H1 (cell line): ENCODE measurements around the gene GPR162. TPM values are rescaled to one million over a fixed set of nuclear protein-coding genes. Genes with fewer than 3 reads are reported as not detected.

Source experiments
- CTCF ChIA-PET: fragments of 300-600 bp; sonication (Branson Sonifier 250); formaldehyde crosslinking; loops from one replicate; lab custom pipeline; 2021; ENCODE audit not compliant: partially characterized antibody; lab: Charles Lee
- POLR2A ChIA-PET: fragments of 300-600 bp; sonication (Branson Sonifier 250); formaldehyde crosslinking; loops from one replicate; lab custom pipeline; 2021; ENCODE audit warnings: inconsistent platforms; ENCODE audit not compliant: partially characterized antibody; lab: Charles Lee
- DNase-seq, 2 experiments: peaks; one replicate each; pipeline versions ENCODE4 v3.0.0 to v3.0.0-alpha.2; 2010 to 2022; ENCODE audit warnings: low spot score in 2 of 2, low read depth in 1 of 2, mixed read lengths in 1 of 2
- FAIRE-seq: peaks from 2 replicates; lab custom pipeline; 2011; peaks lifted over from hg19 to GRCh38; lab: Jason Lieb, UNC
- H2AFZ ChIP-seq: 2 replicates; pipeline ENCODE4 v1.8.1; 2012; ENCODE audit warnings: low read length, inconsistent platforms
- H2AK5ac ChIP-seq: 2 replicates; pipeline ENCODE4 v1.6.1; 2013; ENCODE audit warnings: low read depth, low read length
- H2BK120ac ChIP-seq: replicated peaks from 2 replicates; pipeline ENCODE3; 2013; ENCODE audit warnings: low read depth, low read length, inconsistent platforms
- H2BK12ac ChIP-seq: 2 replicates; pipeline ENCODE4 v1.6.1; 2013; ENCODE audit warnings: low read depth, low read length
- H2BK15ac ChIP-seq: 2 replicates; pipeline ENCODE4 v1.6.1; 2013; ENCODE audit warnings: low read length
- H2BK20ac ChIP-seq: 2 replicates; pipeline ENCODE4 v1.6.1; 2013; ENCODE audit warnings: low read length
- H2BK5ac ChIP-seq: 2 replicates; pipeline ENCODE4 v1.6.1; 2013; ENCODE audit warnings: low read depth, low read length
- H3K14ac ChIP-seq: 2 replicates; pipeline ENCODE4 v1.6.1; 2013; ENCODE audit warnings: inconsistent platforms; ENCODE audit not compliant: insufficient read length
- H3K18ac ChIP-seq: 2 replicates; pipeline ENCODE4 v1.6.1; 2013; ENCODE audit warnings: low read length; ENCODE audit errors: extremely low read depth
- H3K23ac ChIP-seq: 2 replicates; pipeline ENCODE4 v1.6.1; 2013; ENCODE audit warnings: inconsistent platforms; ENCODE audit not compliant: insufficient read length
- H3K23me2 ChIP-seq: 2 replicates; pipeline ENCODE4 v1.6.1; 2013; ENCODE audit warnings: low read depth, low read length
- H3K27ac ChIP-seq: 2 replicates; pipeline ENCODE4 v1.6.1; 2011; ENCODE audit warnings: low read depth, low read length, inconsistent platforms
- H3K27me3 ChIP-seq, 4 experiments: replicated peaks in 1 of 4; 1 replicate in 1 of 4; 2 replicates in 3 of 4; pipeline versions ENCODE4 v1.6.1 to v1.8.1; 2011 to 2013; ENCODE audit warnings: low read length in 3 of 4, mild to moderate bottlenecking in 3 of 4, inconsistent platforms in 2 of 4, mixed read lengths in 2 of 4, moderate library complexity in 1 of 4; ENCODE audit not compliant: control insufficient read depth in 3 of 4, insufficient read depth in 3 of 4; ENCODE audit errors: extremely low read depth in 1 of 4
- H3K36me3 ChIP-seq, 4 experiments: 2 replicates each; pipeline versions ENCODE4 v1.6.1 to v1.8.1; 2011 to 2013; ENCODE audit warnings: mild to moderate bottlenecking in 4 of 4, low read length in 3 of 4, moderate library complexity in 2 of 4, control low read depth in 1 of 4, inconsistent platforms in 1 of 4; ENCODE audit not compliant: insufficient read depth in 4 of 4, control insufficient read depth in 2 of 4
- H3K4ac ChIP-seq: replicated peaks from 2 replicates; pipeline ENCODE3; 2013; ENCODE audit warnings: low read length, low read depth, mixed read lengths, inconsistent platforms; ENCODE audit not compliant: insufficient read length
- H3K4me1 ChIP-seq, 4 experiments: replicated peaks in 1 of 4; 1 replicate in 1 of 4; 2 replicates in 3 of 4; pipeline versions ENCODE4 v1.6.1 to v1.8.1; 2011 to 2013; ENCODE audit warnings: low read length in 3 of 4, inconsistent platforms in 2 of 4, mixed read lengths in 1 of 4; ENCODE audit not compliant: insufficient read depth in 4 of 4, control insufficient read depth in 3 of 4
- H3K4me2 ChIP-seq, 2 experiments: 2 replicates each; pipeline versions ENCODE4 v1.6.1 to v1.8.1; 2011 to 2013; ENCODE audit warnings: low read depth in 2 of 2, low read length in 2 of 2, control low read depth in 1 of 2, inconsistent platforms in 1 of 2, mild to moderate bottlenecking in 1 of 2; ENCODE audit not compliant: insufficient read depth in 1 of 2
- H3K4me3 ChIP-seq, 4 experiments: fragments of 200-600, 300-600 bp in 1 of 4; sonication (generic), shearing (Covaris generic), sonication (Bioruptor Twin) in 1 of 4; 2 replicates each; pipeline versions ENCODE4 v1.5.1 to v1.8.1; 2011 to 2016; ENCODE audit warnings: low read length in 4 of 4, low read depth in 3 of 4, control low read depth in 2 of 4, inconsistent platforms in 2 of 4, mild to moderate bottlenecking in 2 of 4, mixed read lengths in 1 of 4, moderate library complexity in 1 of 4; ENCODE audit not compliant: insufficient read depth in 2 of 4; ENCODE audit errors: extremely low read depth in 1 of 4
- H3K56ac ChIP-seq: replicated peaks from 2 replicates; pipeline ENCODE3; 2013; ENCODE audit warnings: low read depth, mild to moderate bottlenecking, mixed read lengths, low read length, inconsistent platforms; ENCODE audit not compliant: insufficient read length
- H3K79me1 ChIP-seq: 2 replicates; pipeline ENCODE4 v1.6.1; 2013; ENCODE audit warnings: low read depth, low read length, control low read depth
- H3K79me2 ChIP-seq, 2 experiments: 2 replicates each; pipeline versions ENCODE4 v1.6.1 to v1.8.1; 2012 to 2013; ENCODE audit warnings: low read length in 2 of 2, mild to moderate bottlenecking in 2 of 2, inconsistent platforms in 1 of 2; ENCODE audit not compliant: insufficient read depth in 2 of 2, control insufficient read depth in 1 of 2
- H3K9ac ChIP-seq, 4 experiments: replicated peaks in 1 of 4; 1 replicate in 1 of 4; 2 replicates in 3 of 4; pipeline versions ENCODE4 v1.6.1 to v1.8.1; 2011 to 2013; ENCODE audit warnings: low read depth in 3 of 4, low read length in 3 of 4, control low read depth in 2 of 4, mild to moderate bottlenecking in 2 of 4, moderate library complexity in 2 of 4, inconsistent platforms in 1 of 4; ENCODE audit errors: extremely low read depth in 1 of 4
- H3K9me3 ChIP-seq, 2 experiments: 2 replicates each; pipeline versions ENCODE4 v1.6.1 to v1.8.1; 2012 to 2013; ENCODE audit warnings: mild to moderate bottlenecking in 2 of 2, moderate library complexity in 2 of 2, control low read depth in 1 of 2, inconsistent platforms in 1 of 2, low read depth in 1 of 2, low read length in 1 of 2, mixed read lengths in 1 of 2; ENCODE audit not compliant: insufficient read depth in 2 of 2
- H4K20me1 ChIP-seq, 2 experiments: replicated peaks in 1 of 2; 2 replicates each; pipeline versions ENCODE3 to v1.8.1; 2011 to 2013; ENCODE audit warnings: inconsistent platforms in 2 of 2, low read length in 2 of 2, mild to moderate bottlenecking in 1 of 2; ENCODE audit not compliant: insufficient read depth in 2 of 2, control insufficient read depth in 1 of 2
- H4K5ac ChIP-seq: 2 replicates; pipeline ENCODE4 v1.6.1; 2013; ENCODE audit warnings: low read length, low read depth, mixed read lengths, inconsistent platforms; ENCODE audit not compliant: insufficient read length
- H4K8ac ChIP-seq: 2 replicates; pipeline ENCODE4 v1.8.0; 2013; ENCODE audit warnings: mild to moderate bottlenecking, moderate library complexity, low read length, inconsistent platforms; ENCODE audit not compliant: insufficient read depth; ENCODE audit errors: extremely low read depth
- H4K91ac ChIP-seq: replicated peaks from 2 replicates; pipeline ENCODE3; 2013; ENCODE audit warnings: low read length, mixed read lengths, inconsistent platforms; ENCODE audit not compliant: insufficient read length
- BACH1 ChIP-seq: IDR thresholded peaks from 2 replicates; pipeline ENCODE4 v1.6.1; 2012; ENCODE audit warnings: low read length, improper control_type of control experiment
- CHD2 ChIP-seq: IDR thresholded peaks from 2 replicates; pipeline ENCODE4 v1.6.1; 2012; ENCODE audit warnings: low read length, improper control_type of control experiment
- CTBP2 ChIP-seq: IDR thresholded peaks from 2 replicates; pipeline ENCODE4 v1.7.0; 2011; ENCODE audit warnings: borderline replicate concordance, mild to moderate bottlenecking, moderate library complexity, mixed read lengths, low read length; ENCODE audit not compliant: insufficient read depth, insufficient read length
- NANOG ChIP-seq: IDR thresholded peaks from 2 replicates; pipeline ENCODE4 v1.6.1; 2011; ENCODE audit warnings: low read length, low read depth, mild to moderate bottlenecking, inconsistent platforms; ENCODE audit not compliant: insufficient read depth, poor library complexity, severe bottlenecking
- NRF1 ChIP-seq: IDR thresholded peaks from 2 replicates; pipeline ENCODE4 v1.6.1; 2011; ENCODE audit warnings: mild to moderate bottlenecking, low read depth, low read length, improper control_type of control experiment
- POLR2A ChIP-seq, 2 experiments: IDR thresholded peaks; 1 replicate in 1 of 2; 2 replicates in 1 of 2; pipeline ENCODE4 v1.6.1; 2011; ENCODE audit warnings: low read depth in 2 of 2, low read length in 2 of 2, mild to moderate bottlenecking in 2 of 2; ENCODE audit errors: control extremely low read depth in 1 of 2
- POU5F1 ChIP-seq: IDR thresholded peaks from 2 replicates; pipeline ENCODE4 v1.6.1; 2011; ENCODE audit warnings: low read depth, mild to moderate bottlenecking, low read length, moderate library complexity
- RNF2 ChIP-seq: fragments of 200-900, 300-1000 bp; sonication (generic); IDR thresholded peaks from 2 replicates; pipeline ENCODE4 v1.7.1; 2016; ENCODE audit warnings: borderline replicate concordance, low read depth, mild to moderate bottlenecking, antibody characterized with exemption, low read length; ENCODE audit not compliant: poor library complexity, severe bottlenecking; ENCODE audit errors: missing control alignments
- SIN3A ChIP-seq, 2 experiments: IDR thresholded peaks in 1 of 2; conservative IDR thresholded peaks in 1 of 2; 2 replicates each; pipeline ENCODE4 v1.6.1; 2011 to 2012; ENCODE audit warnings: low read length in 2 of 2, improper control_type of control experiment in 1 of 2, low read depth in 1 of 2, mild to moderate bottlenecking in 1 of 2
- SP2 ChIP-seq: IDR thresholded peaks from 2 replicates; pipeline ENCODE4 v1.6.1; 2012; ENCODE audit warnings: mild to moderate bottlenecking, low read length, inconsistent platforms
- SP4 ChIP-seq: IDR thresholded peaks from 2 replicates; pipeline ENCODE4 v1.6.1; 2012; ENCODE audit warnings: low read length, inconsistent platforms
- TAF1 ChIP-seq: IDR thresholded peaks from 2 replicates; pipeline ENCODE4 v1.6.1; 2011; ENCODE audit warnings: mild to moderate bottlenecking, low read depth, low read length
- TAF7 ChIP-seq: optimal IDR thresholded peaks from 2 replicates; pipeline ENCODE3; 2011; ENCODE audit warnings: low read depth, mild to moderate bottlenecking, inconsistent platforms, low read length, moderate library complexity, borderline replicate concordance
- YY1 ChIP-seq: IDR thresholded peaks from 2 replicates; pipeline ENCODE4 v1.6.1; 2011; ENCODE audit warnings: low read depth, mild to moderate bottlenecking, low read length
- WGBS, 2 experiments: shearing (Covaris generic) in 1 of 2; methylation state at CpG; one replicate each; pipeline versions ENCODE4 v1.1.6 to v1.1.7; 2013 to 2015; ENCODE audit warnings: low lambda C conversion rate in 2 of 2, mixed read lengths in 2 of 2, inconsistent platforms in 1 of 2, low coverage in 1 of 2, missing lambda C conversion rate in 1 of 2; ENCODE audit not compliant: insufficient replicate concordance in 2 of 2, insufficient coverage in 1 of 2, insufficient read length in 1 of 2; ENCODE audit errors: extremely low coverage in 1 of 2, missing lambda C conversion rate in 1 of 2; 5-methylcytosine and 5-hydroxymethylcytosine counted together
- polyA plus RNA-seq, 7 experiments: library from polyadenylated mRNA; depleted of rRNA in 3 of 7; stranded (reverse) in 5 of 7; unstranded in 2 of 7; fragments of >200 nt in 5 of 7; fragments of 200-250 nt in 2 of 7; gene quantifications; 1 replicate in 5 of 7; 2 replicates in 1 of 7; 4 replicates in 1 of 7; pipeline versions ENCODE4 v1.2.1 to v1.2.3, GENCODE V29; 2011 to 2013; ENCODE audit warnings: missing spikeins in 2 of 7, mixed read lengths in 2 of 7
- total RNA-seq: library from RNA; stranded (reverse); fragmentation: NEBNext Ultra II Directional; extraction: Animal tissue kit (Norgen Biotek cat#: 25700); gene quantifications from 2 replicates; pipeline ENCODE4 v1.2.1, GENCODE V29; 2021

Gene GPR162
- total and polyA plus RNA-seq, 2 of the 8 experiments (the other 6 are each of a cell fraction or from before 2014, with no cell fraction given) = 7.3 to 8.8 TPM

- Histone ChIP-seq H3K27me3 (no peaks in the 10 kb centered on the region), H3K36me3 (peaks cover 28 to 79% (median 69%) of the 10 kb centered on the region in 4 experiments), H3K4me3 (no peak overlapping the region), H2BK20ac (no peak overlapping the region), H3K4ac (no peak overlapping the region), H3K9me3 (no peaks in the 10 kb centered on the region), H4K5ac (no peak overlapping the region), H3K14ac (no peak overlapping the region), H2BK15ac (no peak overlapping the region), H2BK5ac (no peak overlapping the region), H3K79me1 (no peaks in the 10 kb centered on the region; the same call in 1 of the 2 replicates), H2AK5ac (no peak overlapping the region), H2BK120ac (no peak overlapping the region), H3K4me1 (peaks cover 0 to 6% (median 2%) of the 10 kb centered on the region in 4 experiments; a peak in 4 of 7 replicates), H2AFZ (no peak overlapping the region), H2BK12ac (no peak overlapping the region), H3K9ac (no peak overlapping the region), H3K4me2 (no peak overlapping the region), H4K91ac (no peak overlapping the region), H3K23ac (no peak overlapping the region), H3K18ac (no peak overlapping the region), H4K20me1 (peaks cover 0 to 2% of the 10 kb centered on the region in 2 experiments), H3K56ac (no peak overlapping the region), H4K8ac (no peak overlapping the region), H3K79me2 (no peaks in the 10 kb centered on the region), H3K27ac (no peak overlapping the region), H3K23me2 (no peaks in the 10 kb centered on the region)
- 94% methylated on average over 7 of the region's 7 CpGs; no CpG with 5 or more reads in 1 of the 2 experiments for WGBS, 2 experiments
- FAIRE-seq = no peak
- CTCF ChIA-PET = interaction anchor here (0.6 to 4.5 kb wide), 8 partner anchors 10 to 108 kb away, joined by 3 to 27 read pairs (median 4); partner anchors contain the start of genes GNB3, MLF2 and SPSB2
- DNase-seq = no peak
- POLR2A ChIA-PET = interaction anchor here (0.7 to 18.9 kb wide), 5 partner anchors 8 to 323 kb away, joined by 3 to 588 read pairs (median 7); partner anchors contain the start of genes C12orf57, CDCA3, GNB3 and RNU7-1
- no peak for TF ChIP-seq POU5F1
- TF ChIP-seq YY1 = no peak
- no peak for TF ChIP-seq NRF1
- no peak for TF ChIP-seq SP4
- no peak for TF ChIP-seq SP2
- no peak for TF ChIP-seq CTBP2
- TF ChIP-seq POLR2A (IDR thresholded peaks at IDR 0.05; ENCODE audit: control extremely low read depth in 1 of 2, low read depth in 2 of 2, low read length in 2 of 2) = no peak
- no peak for TF ChIP-seq TAF7
- TF ChIP-seq NANOG = no peak
- no peak for TF ChIP-seq TAF1
- TF ChIP-seq BACH1 = no peak
- no peak for TF ChIP-seq RNF2
- TF ChIP-seq SIN3A (conservative IDR thresholded peaks at IDR 0.05 in 1 of 2, IDR thresholded peaks at IDR 0.05 in 1 of 2; ENCODE audit: low read depth in 1 of 2, low read length in 2 of 2) = no peak
- TF ChIP-seq CHD2 = no peak
Measured at GRCh38 chr12:6860942-6861341, 39.3 kb downstream of the GPR162 start.
